Left forelimb (tissue), 1 donor: Measurements from ENCODE around the gene METTL2A.
"Not testable (repeated sequence)": the region's sequence is repeated elsewhere in the genome, so short reads cannot be mapped to it uniquely, and the experiment has no call there.

ENCODE experiments used
- DNase-seq: peaks from one replicate; pipeline ENCODE4 v3.0.0-alpha.2; 2018; ENCODE audit warnings: low spot score

The METTL2A gene

DNA sequence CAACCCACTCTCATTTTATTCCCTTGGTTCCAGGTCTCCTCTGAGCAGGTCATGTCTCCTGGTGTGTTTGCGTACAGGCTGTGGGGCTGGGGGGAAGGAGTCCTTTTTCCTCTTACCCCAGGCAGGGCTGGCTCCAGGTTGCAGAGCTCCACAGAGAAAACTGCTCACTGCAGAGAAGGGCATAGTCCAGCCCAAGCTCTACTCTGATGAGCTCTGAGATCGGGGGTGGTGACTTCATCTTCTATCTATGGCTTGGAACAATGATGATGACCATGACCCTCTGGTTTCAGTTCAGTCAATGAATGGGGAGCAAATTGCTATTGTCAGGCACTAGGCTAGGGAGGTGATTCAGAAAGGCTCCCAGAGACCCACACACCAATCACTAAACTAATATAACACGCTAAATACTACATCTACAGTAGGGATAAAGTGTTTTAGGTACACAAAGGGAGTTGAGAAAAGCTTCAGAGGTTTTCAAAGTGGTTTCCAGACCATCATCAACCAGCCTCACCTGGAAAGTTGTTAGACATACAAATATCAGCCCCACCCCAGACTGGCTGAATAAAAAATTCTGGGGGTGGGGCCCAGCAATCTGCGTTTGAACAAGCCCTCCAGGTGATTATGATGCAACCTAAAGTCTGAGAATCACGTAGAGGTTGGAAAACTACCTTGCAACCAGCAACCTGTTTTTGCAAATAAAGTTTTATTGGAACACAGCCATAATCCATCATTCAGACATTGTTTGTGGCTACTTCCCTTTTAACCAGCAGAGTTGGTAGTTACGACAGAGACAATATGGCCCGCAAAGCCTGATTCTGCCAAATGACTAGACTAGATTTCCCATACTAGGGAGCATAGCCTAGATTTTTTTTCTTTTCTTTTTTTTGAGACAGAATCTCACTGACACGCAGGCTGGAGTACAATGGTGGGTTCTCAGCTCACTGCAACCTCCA lies 49.6 kb downstream of the METTL2A start:
- not testable (repeated sequence) for DNase-seq

DNA sequence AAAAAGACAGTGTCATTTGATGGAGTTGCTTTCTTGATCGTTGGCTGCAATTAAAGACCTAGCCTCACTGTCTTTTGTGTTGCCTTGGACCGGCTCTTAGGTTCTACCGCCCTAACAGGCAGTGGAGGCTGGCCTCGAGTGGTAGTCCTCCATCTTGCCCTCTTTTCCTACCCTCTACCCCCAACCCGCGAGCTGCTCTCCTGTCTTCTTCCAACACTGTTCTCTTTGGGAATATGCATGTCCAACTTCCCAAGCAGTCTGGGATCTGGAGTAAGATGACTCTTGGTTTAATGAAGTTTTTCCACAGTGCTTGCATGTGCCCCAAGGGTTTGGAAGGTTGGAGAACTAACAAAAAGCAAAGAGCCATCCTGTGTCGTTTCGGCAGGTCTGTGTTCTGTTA lies 53.4 kb downstream of the METTL2A start:
- DNase-seq = not testable (repeated sequence)

DNA sequence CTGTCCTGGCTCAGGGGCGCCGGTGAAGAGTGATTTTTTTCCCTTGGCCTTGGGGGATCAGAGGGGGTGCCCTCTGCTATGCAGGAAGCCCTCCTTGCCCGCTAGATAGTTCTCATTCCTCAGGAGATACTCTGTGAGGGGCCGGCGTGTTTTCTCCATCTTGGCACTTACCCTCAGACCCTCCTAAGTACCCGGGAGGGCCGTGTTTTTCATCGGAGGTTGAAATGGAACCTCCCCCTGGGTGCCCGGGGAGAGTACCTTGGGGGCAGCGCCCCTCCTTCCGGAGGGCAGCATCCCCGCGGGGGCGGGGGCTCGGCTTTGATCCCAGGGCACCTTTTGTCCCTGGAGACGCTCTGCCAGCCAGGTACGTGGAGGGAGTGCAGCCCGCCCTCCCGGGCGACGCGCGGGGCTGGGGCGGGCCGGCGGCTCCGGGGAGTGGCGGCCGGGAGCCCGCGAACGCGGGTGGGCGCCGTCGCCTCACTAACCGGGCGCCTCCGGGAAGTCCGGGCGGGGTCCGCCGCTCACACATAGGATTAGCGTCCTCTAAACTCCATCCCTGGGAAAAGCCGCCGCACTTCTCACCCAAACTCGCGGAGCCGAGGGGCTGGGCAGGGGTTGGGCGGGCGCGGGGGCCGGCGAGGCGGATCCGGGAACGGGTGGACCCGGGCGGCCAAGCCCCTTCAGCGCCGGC lies 54.2 kb downstream of the METTL2A start:
- not testable (repeated sequence) for DNase-seq

DNA sequence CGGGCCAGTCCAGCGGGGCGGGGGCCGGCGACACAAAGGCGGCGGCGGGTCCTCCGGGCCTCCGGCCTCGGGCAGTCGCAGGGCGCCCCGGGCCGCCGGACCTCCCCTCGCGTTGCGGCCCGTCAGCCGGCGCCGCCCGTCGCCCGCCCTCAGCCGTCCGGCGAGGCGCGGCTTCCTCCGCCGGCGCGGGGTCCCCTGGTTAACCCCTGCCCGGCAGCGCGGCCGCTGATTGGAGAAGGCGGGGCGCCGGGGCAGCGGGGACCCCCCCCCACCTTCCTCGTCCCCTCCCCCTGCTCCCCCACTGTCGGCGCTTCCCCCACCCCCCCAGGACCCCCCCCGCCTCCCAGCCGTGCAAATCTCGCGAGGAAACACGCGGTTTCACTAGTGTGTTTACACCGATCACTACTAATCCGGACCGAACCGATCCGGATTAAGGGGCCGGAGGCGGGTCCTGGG lies 54.8 kb downstream of the METTL2A start, which contains the start of gene TLK2:
TLK2 (plus strand) TSS at position 402 of the 456 bp plus-strand sequence. CDS start 2,301 bp downstream, outside the sequence.
- DNase-seq = peak; percentile 89

DNA sequence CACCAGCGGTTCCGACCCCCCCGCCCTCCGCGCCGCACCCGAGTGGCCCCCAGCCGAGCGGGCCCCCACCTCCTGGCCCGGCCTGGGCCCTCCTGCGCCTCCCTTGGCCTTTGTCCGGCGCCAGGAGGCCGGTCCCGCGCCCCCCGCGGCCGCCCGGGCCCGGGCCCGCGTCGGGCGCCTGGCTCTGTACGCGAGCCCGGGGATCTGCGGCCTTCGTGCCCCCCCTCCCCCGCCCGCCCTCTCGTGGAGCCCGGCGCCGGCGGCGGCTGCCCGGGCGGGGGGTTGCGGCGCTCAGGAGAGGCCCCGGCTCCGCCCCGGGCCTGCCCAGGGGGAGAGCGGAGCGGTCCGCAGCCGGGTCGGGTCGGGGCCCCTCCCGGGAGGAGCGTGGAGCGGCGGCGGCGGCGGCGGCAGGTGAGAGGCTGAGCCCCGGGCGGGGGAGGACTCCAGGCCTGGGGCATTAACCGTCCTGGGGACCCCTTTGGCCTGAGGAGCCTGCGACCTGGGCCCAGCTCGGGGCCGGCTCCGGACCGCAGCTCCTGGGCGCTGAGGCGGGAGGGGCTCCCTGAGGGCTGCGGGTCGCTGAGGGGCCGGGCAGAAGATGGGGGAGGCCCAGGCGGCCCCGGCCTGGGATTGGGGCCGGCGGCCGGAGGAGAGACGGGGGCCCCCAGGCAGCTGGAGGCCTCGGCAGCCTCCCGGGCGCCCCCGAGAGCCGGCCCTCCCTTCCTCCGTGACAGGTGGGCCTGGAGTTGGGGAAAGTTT lies 55.4 kb downstream of the METTL2A start:
- not testable (repeated sequence) for DNase-seq

DNA sequence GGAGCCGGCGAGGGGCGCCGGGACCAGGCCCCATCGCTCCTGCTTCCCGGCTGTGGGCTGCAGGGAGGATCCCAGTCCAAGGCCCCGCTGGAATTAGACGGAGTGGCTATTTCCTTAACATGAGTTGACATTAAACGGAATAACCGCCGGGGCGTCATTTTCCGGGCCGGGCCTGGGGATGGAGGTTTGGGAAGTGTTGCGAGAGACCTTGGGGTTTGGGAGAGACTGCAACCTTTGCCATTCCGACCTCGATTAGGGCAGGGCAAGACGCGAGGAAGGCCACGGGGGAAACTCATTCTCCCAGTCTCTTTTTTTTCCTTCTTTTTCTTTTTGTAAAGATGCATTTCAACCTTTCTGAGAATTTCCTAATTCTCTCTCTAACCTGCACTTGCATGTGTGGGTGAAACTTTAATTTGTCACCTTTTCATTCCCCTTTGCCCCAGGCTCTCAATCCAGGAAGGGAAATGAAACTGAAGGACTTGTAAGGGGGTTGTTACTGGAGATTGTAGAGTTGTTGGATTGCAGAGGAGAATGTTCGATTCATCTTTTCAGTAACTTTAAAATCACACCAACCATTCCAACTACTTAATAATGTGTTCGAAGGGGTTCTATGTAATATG lies 56.1 kb downstream of the METTL2A start:
- peak; percentile 69 for DNase-seq

DNA sequence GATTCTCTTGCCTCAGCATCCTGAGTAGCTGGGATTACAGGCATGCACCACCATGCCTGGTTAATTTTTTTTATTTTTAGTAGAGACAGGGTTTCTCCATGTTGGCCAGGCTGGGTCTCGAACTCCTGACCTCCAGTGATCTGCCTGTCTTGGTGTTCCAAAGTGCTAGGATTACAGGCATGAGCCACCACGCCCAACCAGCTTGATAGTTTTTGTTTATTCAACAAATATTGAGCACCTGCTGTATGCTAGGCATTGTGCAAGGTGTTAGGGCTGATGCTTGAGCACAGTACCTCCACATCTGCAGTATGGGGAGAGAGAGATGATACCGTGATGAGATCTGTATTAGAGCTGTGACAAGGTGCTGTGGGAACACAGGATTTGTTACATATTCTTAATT lies 58.9 kb downstream of the METTL2A start:
- DNase-seq = not testable (repeated sequence)

DNA sequence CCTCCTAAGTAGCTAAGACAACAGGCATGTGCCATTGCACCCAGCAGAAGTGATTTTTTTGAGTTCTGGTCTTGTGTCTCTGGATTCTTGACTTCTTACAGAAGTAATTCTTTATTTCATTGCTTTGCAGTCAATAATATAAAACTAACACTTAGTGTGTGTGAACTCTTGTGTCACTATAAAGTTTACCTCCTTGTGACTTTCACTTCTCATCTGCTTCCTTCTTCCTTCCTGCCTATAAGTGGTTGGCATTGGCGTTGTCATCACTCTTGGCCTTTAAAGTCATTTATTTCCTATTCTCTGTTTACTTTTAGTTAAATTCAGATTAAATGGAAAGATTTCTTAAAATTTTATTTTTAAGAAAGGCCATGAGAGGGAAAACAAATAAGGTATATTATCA lies 67.3 kb downstream of the METTL2A start:
- DNase-seq = not testable (repeated sequence)

DNA sequence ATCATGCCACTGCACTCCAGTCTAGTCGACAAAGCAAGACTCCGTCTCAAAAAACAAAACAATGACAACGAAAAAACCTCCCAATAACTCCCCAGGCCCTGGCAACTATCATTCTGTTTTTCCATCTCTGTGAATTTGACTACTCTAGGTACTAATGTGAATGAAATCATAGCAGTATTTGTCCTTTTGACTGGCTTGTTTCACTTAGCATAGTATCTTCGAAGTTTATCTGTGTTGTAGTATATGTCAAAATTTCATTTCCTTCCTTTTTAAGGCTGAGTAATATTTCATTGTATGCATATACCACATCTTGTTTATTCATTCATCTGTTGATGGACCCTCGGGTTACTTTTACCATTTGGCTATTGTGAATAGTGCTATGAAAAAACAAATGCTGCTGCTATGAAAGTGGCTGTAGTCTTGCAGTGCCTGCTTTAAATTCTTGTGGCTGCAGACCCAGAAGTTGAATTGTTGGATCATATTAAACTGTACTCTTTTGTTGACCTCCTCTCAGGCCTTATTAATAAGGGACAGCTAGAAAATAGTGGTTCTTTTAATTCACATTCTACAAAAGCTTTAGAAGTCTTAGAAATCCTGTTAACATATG lies 69.5 kb downstream of the METTL2A start:
- not testable (repeated sequence) for DNase-seq

DNA sequence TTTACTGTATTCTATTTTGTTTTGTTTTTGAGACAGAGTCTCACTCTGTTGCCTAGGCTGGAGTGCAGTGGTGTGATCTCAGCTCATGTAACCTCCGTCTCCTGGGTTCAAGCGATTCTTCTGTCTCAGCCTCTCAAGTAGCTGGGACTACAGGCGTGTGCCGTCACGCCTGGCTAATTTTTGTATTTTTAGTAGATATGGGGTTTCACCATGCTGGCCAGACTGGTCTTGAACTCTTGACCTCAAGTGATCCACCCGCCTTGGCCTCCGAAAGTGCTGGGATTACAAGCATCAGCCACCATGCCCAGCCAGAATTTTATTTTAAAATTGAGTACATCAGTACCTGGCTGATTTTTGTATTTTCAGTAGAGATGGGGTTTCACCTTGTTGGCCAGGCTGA lies 70.4 kb downstream of the METTL2A start:
- not testable (repeated sequence) for DNase-seq

DNA sequence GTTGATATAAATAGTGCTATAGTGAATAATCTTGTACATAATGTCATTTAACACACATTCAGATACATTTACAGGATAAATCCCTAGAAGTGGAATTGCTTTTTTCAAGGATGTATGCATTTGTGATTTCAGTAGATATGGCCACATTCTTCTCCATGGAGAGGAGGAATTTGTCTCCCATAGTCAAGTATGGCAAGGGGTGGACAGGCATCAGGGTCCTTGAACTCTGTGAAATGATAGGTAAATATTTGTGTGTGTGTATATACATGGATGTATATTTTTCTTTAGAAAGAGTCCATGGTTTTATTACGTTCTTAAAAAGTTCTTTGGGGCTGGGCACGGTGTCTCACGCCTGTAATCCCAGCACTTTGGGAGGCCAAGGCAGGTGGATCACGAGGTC lies 72.6 kb downstream of the METTL2A start:
- DNase-seq = not testable (repeated sequence)

DNA sequence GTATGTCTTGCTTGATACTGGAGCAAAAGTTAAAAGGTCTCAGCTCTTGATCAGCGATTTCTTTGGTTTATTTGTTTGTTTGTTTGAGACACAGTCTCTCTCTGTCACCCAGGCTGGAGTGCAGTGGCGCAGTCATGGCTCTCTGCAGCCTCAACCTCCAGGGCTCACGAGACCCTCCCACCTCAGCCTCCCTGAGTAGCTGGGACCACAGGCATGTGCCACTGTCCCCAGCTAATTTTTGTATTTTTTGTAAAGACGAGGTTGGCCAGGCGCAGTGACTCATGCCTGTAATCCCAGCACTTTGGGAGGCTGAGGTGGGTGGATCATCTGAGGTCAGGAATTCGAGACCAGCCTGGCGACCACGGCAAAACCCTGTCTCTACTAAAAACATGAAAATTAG lies 75.1 kb downstream of the METTL2A start:
- not testable (repeated sequence) for DNase-seq
